ENCODE data around the gene SEC14L6.
"Not testable (repeated sequence)": the region's sequence is repeated elsewhere in the genome, so short reads cannot be mapped to it uniquely, and the experiment has no call there.

SEC14L6 gene

GRCh38 chr22:30565341-30565740 lies 18.8 kb upstream of the SEC14L6 start:
- no peak for DNase-seq

- DNase-seq: no peak
Measured at GRCh38 chr22:30564761-30565119, 18.2 kb upstream of the SEC14L6 start.

GRCh38 chr22:30564045-30564760 lies 17.7 kb upstream of the SEC14L6 start:
- no peak for DNase-seq

- no peak for DNase-seq
Measured at GRCh38 chr22:30562366-30562765, 15.8 kb upstream of the SEC14L6 start.

- DNase-seq: no peak
Measured at GRCh38 chr22:30561402-30562189, 15.1 kb upstream of the SEC14L6 start.

GRCh38 chr22:30560643-30561202 lies 14.2 kb upstream of the SEC14L6 start:
- DNase-seq: not testable (repeated sequence)

GRCh38 chr22:30559889-30560288 lies 13.3 kb upstream of the SEC14L6 start:
- DNase-seq: no peak

- no peak for DNase-seq
Measured at GRCh38 chr22:30557243-30557642, 10.7 kb upstream of the SEC14L6 start.

- DNase-seq: no peak
Measured at GRCh38 chr22:30556388-30556787, 9.8 kb upstream of the SEC14L6 start.

GRCh38 chr22:30555282-30556210 lies 9.0 kb upstream of the SEC14L6 start:
- DNase-seq: no peak

GRCh38 chr22:30553971-30554370 lies 7.4 kb upstream of the SEC14L6 start:
- DNase-seq: no peak

GRCh38 chr22:30552719-30553118 lies 6.2 kb upstream of the SEC14L6 start:
- no peak for DNase-seq

- not testable (repeated sequence) for DNase-seq
Measured at GRCh38 chr22:30551813-30552212, 5.3 kb upstream of the SEC14L6 start.

GRCh38 chr22:30547188-30547587 lies 647 bp upstream of the SEC14L6 start:
- no peak for DNase-seq

- DNase-seq: no peak
Measured at GRCh38 chr22:30542811-30543188, 3.7 kb downstream of the SEC14L6 start.

- no peak for DNase-seq
Measured at GRCh38 chr22:30541961-30542810, 4.4 kb downstream of the SEC14L6 start.

- not testable (repeated sequence) for DNase-seq
Measured at GRCh38 chr22:30541511-30541910, 5.0 kb downstream of the SEC14L6 start.

GRCh38 chr22:30539368-30539767 lies 7.2 kb downstream of the SEC14L6 start:
- DNase-seq: no peak

GRCh38 chr22:30538280-30538679 lies 8.3 kb downstream of the SEC14L6 start:
- no peak for DNase-seq

GRCh38 chr22:30537083-30537731 lies 9.3 kb downstream of the SEC14L6 start:
- no peak for DNase-seq

- DNase-seq: no peak
Measured at GRCh38 chr22:30535182-30535581, 11.4 kb downstream of the SEC14L6 start.
